Measurements from ENCODE around the gene TRAK2. TPM values are rescaled to one million over a fixed set of nuclear protein-coding genes. Genes with fewer than 3 reads are reported as not detected.
"Not testable (repeated sequence)": the region's sequence is repeated elsewhere in the genome, so short reads cannot be mapped to it uniquely, and the experiment has no call there.

Gene TRAK2, protein sequence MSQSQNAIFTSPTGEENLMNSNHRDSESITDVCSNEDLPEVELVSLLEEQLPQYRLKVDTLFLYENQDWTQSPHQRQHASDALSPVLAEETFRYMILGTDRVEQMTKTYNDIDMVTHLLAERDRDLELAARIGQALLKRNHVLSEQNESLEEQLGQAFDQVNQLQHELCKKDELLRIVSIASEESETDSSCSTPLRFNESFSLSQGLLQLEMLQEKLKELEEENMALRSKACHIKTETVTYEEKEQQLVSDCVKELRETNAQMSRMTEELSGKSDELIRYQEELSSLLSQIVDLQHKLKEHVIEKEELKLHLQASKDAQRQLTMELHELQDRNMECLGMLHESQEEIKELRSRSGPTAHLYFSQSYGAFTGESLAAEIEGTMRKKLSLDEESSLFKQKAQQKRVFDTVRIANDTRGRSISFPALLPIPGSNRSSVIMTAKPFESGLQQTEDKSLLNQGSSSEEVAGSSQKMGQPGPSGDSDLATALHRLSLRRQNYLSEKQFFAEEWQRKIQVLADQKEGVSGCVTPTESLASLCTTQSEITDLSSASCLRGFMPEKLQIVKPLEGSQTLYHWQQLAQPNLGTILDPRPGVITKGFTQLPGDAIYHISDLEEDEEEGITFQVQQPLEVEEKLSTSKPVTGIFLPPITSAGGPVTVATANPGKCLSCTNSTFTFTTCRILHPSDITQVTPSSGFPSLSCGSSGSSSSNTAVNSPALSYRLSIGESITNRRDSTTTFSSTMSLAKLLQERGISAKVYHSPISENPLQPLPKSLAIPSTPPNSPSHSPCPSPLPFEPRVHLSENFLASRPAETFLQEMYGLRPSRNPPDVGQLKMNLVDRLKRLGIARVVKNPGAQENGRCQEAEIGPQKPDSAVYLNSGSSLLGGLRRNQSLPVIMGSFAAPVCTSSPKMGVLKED
- total RNA-seq = 10 to 100 TPM; 27.6 to 29.9 TPM

GRCh38 chr2:201451292-201452057, at the start of gene TRAK2, which contains the start of gene STRADB:
Gene TRAK2 (minus strand): TSS chr2:201451458. CDS start chr2:201420507, 30,951 bp downstream.
Gene STRADB (plus strand): TSS chr2:201451740. CDS start chr2:201454841, 3,101 bp downstream.
- no peaks in the 10 kb centered on the region for H3K36me3 Mint-ChIP-seq
- ATAC-seq (peak; percentile 96 to 98), DNase-seq (ENCODE audit: low spot score) (peak; percentile 98)
- H3K27ac Mint-ChIP-seq = peak within 1 kb of the TSS; percentile 95
- H3K9me3 Mint-ChIP-seq = no peaks in the 10 kb centered on the region
- H3K27me3 Mint-ChIP-seq = no peaks in the 10 kb centered on the region
- H3K4me1 Mint-ChIP-seq (ENCODE audit: low read depth in 2 of 2) = peaks cover 17 to 35% of the 10 kb centered on the region in 2 donors
- peak within 1 kb of the TSS; percentile 97 for H3K4me3 Mint-ChIP-seq

GRCh38 chr2:201500534-201500933, 49.3 kb upstream of the TRAK2 start:
- DNase-seq (ENCODE audit: low spot score) (no peak), ATAC-seq (no peak)
- Mint-ChIP-seq H3K4me3 (no peak overlapping the region), H3K36me3 (peaks cover 21% of the 10 kb centered on the region), H3K4me1 (ENCODE audit: low read depth in 2 of 2) (no peaks in the 10 kb centered on the region), H3K27ac (no peak overlapping the region), H3K9me3 (peaks cover 7% of the 10 kb centered on the region), H3K27me3 (peaks cover 10 to 18% of the 10 kb centered on the region in 2 donors)

GRCh38 chr2:201496785-201497184, 45.5 kb upstream of the TRAK2 start:
- H3K4me3 Mint-ChIP-seq = no peak overlapping the region
- H3K27ac Mint-ChIP-seq = no peak overlapping the region
- DNase-seq (ENCODE audit: low spot score) (no peak), ATAC-seq (peak in 1 of 2 donors; percentile 56)
- H3K4me1 Mint-ChIP-seq (ENCODE audit: low read depth in 2 of 2) = no peaks in the 10 kb centered on the region
- H3K9me3 Mint-ChIP-seq = no peaks in the 10 kb centered on the region
- peaks cover 5 to 15% of the 10 kb centered on the region in 2 donors for H3K27me3 Mint-ChIP-seq
- no peaks in the 10 kb centered on the region for H3K36me3 Mint-ChIP-seq

GRCh38 chr2:201490291-201490690, 39.0 kb upstream of the TRAK2 start:
- H3K9me3 Mint-ChIP-seq = no peaks in the 10 kb centered on the region
- H3K27ac Mint-ChIP-seq = no peak overlapping the region
- DNase-seq (ENCODE audit: low spot score) = no peak
- H3K36me3 Mint-ChIP-seq = peaks cover under 1% of the 10 kb centered on the region
- ATAC-seq = no peak
- H3K27me3 Mint-ChIP-seq = peaks cover 2 to 10% of the 10 kb centered on the region in 2 donors
- no peaks in the 10 kb centered on the region for H3K4me1 Mint-ChIP-seq (ENCODE audit: low read depth in 2 of 2)
- no peak overlapping the region for H3K4me3 Mint-ChIP-seq

- peaks cover 7% of the 10 kb centered on the region for H3K36me3 Mint-ChIP-seq
- no peak overlapping the region for H3K4me3 Mint-ChIP-seq
- ATAC-seq = no peak
- H3K27me3 Mint-ChIP-seq = peaks cover 3 to 8% of the 10 kb centered on the region in 2 donors
- no peaks in the 10 kb centered on the region for H3K9me3 Mint-ChIP-seq
- H3K27ac Mint-ChIP-seq = no peak overlapping the region
- DNase-seq (ENCODE audit: low spot score) = no peak
- H3K4me1 Mint-ChIP-seq (ENCODE audit: low read depth in 2 of 2) = no peaks in the 10 kb centered on the region
Measured at GRCh38 chr2:201484805-201485204, 33.5 kb upstream of the TRAK2 start.

DNA sequence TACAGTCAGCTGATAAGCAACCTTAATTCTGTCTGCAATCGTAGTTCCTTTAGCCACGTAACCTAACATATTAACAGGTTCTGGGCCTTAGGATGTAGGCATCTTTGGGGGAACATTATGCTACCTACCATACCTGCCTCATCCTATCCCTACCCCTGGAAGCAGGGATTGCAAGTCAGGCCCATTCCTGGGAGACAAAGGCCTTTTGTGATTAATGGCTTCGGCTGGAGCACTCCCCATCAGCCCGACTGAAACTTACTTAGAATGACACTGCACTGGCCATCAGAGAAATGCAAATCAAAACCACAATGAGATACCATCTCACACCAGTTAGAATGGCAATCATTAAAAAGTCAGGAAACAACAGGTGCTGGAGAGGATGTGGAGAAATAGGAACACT, 32.5 kb upstream of the TRAK2 start:
- not testable (repeated sequence) for H3K4me3 Mint-ChIP-seq; H3K4me1 Mint-ChIP-seq (ENCODE audit: low read depth in 2 of 2); H3K27ac Mint-ChIP-seq; DNase-seq (ENCODE audit: low spot score); H3K9me3 Mint-ChIP-seq; H3K27me3 Mint-ChIP-seq; ATAC-seq; H3K36me3 Mint-ChIP-seq

- H3K36me3 Mint-ChIP-seq = peaks cover 7% of the 10 kb centered on the region
- no peaks in the 10 kb centered on the region for H3K4me1 Mint-ChIP-seq (ENCODE audit: low read depth in 2 of 2)
Measured at GRCh38 chr2:201483342-201483741, 32.1 kb upstream of the TRAK2 start.

GRCh38 chr2:201482543-201482942, 31.3 kb upstream of the TRAK2 start:
- DNase-seq (ENCODE audit: low spot score) = no peak
- Mint-ChIP-seq H3K27ac (no peak overlapping the region), H3K4me3 (no peak overlapping the region), H3K9me3 (no peaks in the 10 kb centered on the region), H3K27me3 (peaks cover 3 to 8% of the 10 kb centered on the region in 2 donors), H3K36me3 (peaks cover 7% of the 10 kb centered on the region), H3K4me1 (ENCODE audit: low read depth in 2 of 2) (no peaks in the 10 kb centered on the region)
- ATAC-seq = no peak

More at GRCh38 chr2:201483342-201483741, 32.1 kb upstream of the TRAK2 start:
- H3K4me3 Mint-ChIP-seq = no peak overlapping the region
- DNase-seq (ENCODE audit: low spot score) = no peak
- peaks cover 3 to 8% of the 10 kb centered on the region in 2 donors for H3K27me3 Mint-ChIP-seq
- ATAC-seq = no peak
- H3K9me3 Mint-ChIP-seq = no peaks in the 10 kb centered on the region
- H3K27ac Mint-ChIP-seq = no peak overlapping the region

DNA sequence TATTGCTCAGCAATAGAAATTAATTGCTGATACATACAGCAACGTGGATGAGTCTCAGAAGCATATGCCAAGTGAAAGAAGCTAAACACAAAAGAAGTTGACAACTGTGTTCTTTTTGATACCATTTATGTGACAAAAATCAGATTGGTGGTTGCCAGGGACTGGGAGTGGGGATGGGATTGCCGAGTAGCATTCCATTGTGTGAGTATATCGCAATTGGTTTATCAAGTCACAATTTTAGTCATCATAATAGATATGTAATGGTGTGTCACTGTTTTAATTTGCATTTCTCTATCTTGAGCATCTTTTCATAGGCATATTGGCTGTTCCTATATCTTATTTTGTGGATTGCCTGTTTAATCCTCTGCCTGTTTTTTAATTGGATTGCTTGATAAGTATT, 21.2 kb upstream of the TRAK2 start:
- Mint-ChIP-seq H3K4me1 (ENCODE audit: low read depth in 2 of 2) (peaks cover 0 to 4% of the 10 kb centered on the region in 2 donors), H3K36me3 (peaks cover 20% of the 10 kb centered on the region), H3K9me3 (no peaks in the 10 kb centered on the region), H3K27ac (no peak overlapping the region), H3K4me3 (no peak overlapping the region), H3K27me3 (no peaks in the 10 kb centered on the region)
- DNase-seq (ENCODE audit: low spot score) (no peak), ATAC-seq (no peak)

- Mint-ChIP-seq H3K27me3 (no peaks in the 10 kb centered on the region), H3K4me1 (ENCODE audit: low read depth in 2 of 2) (peaks cover 0 to 4% of the 10 kb centered on the region in 2 donors), H3K36me3 (peaks cover 20% of the 10 kb centered on the region), H3K4me3 (no peak overlapping the region), H3K27ac (no peak overlapping the region), H3K9me3 (no peaks in the 10 kb centered on the region)
- no peak for ATAC-seq
- no peak for DNase-seq (ENCODE audit: low spot score)
Measured at GRCh38 chr2:201471732-201472393, 20.6 kb upstream of the TRAK2 start.

- DNase-seq (ENCODE audit: low spot score) (no peak), ATAC-seq (no peak)
- Mint-ChIP-seq H3K27ac (no peak overlapping the region), H3K27me3 (no peaks in the 10 kb centered on the region), H3K9me3 (no peaks in the 10 kb centered on the region), H3K4me1 (ENCODE audit: low read depth in 2 of 2) (peaks cover 0 to 4% of the 10 kb centered on the region in 2 donors), H3K4me3 (no peak overlapping the region), H3K36me3 (peaks cover 20% of the 10 kb centered on the region)
Measured at GRCh38 chr2:201470821-201471731, 19.8 kb upstream of the TRAK2 start.

DNA sequence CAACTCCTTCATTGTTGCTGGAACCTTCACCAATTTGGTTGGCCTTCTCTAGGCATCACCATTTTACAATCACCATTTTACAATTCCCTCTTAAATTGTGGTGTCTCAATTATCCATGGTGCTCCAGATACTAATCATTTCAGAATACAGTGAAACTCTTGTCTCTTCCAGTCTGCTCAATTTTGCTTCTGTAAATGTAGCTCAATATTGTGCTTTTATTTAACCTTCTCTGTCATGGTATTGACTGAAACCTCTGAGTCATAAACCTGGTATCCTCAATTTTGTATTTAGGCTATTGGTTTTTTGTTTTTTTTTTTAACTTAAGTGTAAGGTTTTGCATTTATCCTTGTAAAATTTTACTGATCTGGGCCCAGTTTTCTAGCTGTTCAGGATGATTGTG, 16.4 kb upstream of the TRAK2 start:
- H3K9me3 Mint-ChIP-seq = no peaks in the 10 kb centered on the region
- H3K36me3 Mint-ChIP-seq = peaks cover 12% of the 10 kb centered on the region
- ATAC-seq = no peak
- no peak for DNase-seq (ENCODE audit: low spot score)
- no peak overlapping the region for H3K4me3 Mint-ChIP-seq
- H3K4me1 Mint-ChIP-seq (ENCODE audit: low read depth in 2 of 2) = peaks cover 0 to 4% of the 10 kb centered on the region in 2 donors
- H3K27ac Mint-ChIP-seq = no peak overlapping the region
- no peaks in the 10 kb centered on the region for H3K27me3 Mint-ChIP-seq

Data from natural killer cell treated with Interleukin-12 subunit alpha and Interleukin-12 subunit beta and Interleukin-15 and Interleukin-18, amount 100 ng/mL, for 72 hours (primary cell).